ENCODE measurements around the gene DYNC1LI2. TPM values are rescaled to one million over a fixed set of nuclear protein-coding genes. Genes with fewer than 3 reads are reported as not detected.

DYNC1LI2 gene
- 49.0 and 53.5 TPM in 2 replicates for total RNA-seq

GRCh38 chr16:66751303-66751991 lies at the start of gene DYNC1LI2:
DYNC1LI2 (minus strand) TSS chr16:66751609; CDS start chr16:66751591, 18 bp downstream.

GRCh38 chr16:66696669-66697630 lies 54.5 kb downstream of the DYNC1LI2 start, which contains the start of gene CMTM4:
CMTM4 (minus strand) TSS chr16:66696743; CDS start chr16:66696525, 218 bp downstream.

Other genes starting within 250 kb of the DYNC1LI2 start
- 19.3 and 38.6 TPM in 2 replicates for gene TK2, start 201.5 kb downstream of the DYNC1LI2 start, total RNA-seq
- gene CKLF, start 199.0 kb downstream of the DYNC1LI2 start, total RNA-seq, result 87.5 and 135 TPM in 2 replicates
- gene CMTM1, start 185.2 kb downstream of the DYNC1LI2 start, total RNA-seq, result 0.35 and 2.0 TPM in 2 replicates
- not detected in 2 replicates for gene CMTM2, start 172.1 kb downstream of the DYNC1LI2 start, total RNA-seq
- gene CMTM3, start 146.9 kb downstream of the DYNC1LI2 start, total RNA-seq, result 57.2 and 73.2 TPM in 2 replicates
- 8.4 and 8.7 TPM in 2 replicates for gene CMTM4, start 54.9 kb downstream of the DYNC1LI2 start, total RNA-seq
- gene TERB1, start 50.0 kb upstream of the DYNC1LI2 start, total RNA-seq, result not detected in 2 replicates
- 68.0 and 76.9 TPM in 2 replicates for gene NAE1, start 79.4 kb upstream of the DYNC1LI2 start, total RNA-seq
- not detected in 2 replicates for gene CA7, start 92.8 kb upstream of the DYNC1LI2 start, total RNA-seq
- 5.3 and 10.1 TPM in 2 replicates for gene PDP2, start 128.9 kb upstream of the DYNC1LI2 start, total RNA-seq
- not detected in 2 replicates for gene CDH16, start 167.3 kb upstream of the DYNC1LI2 start, total RNA-seq
- 10.6 and 14.4 TPM in 2 replicates for gene RRAD, start 173.9 kb upstream of the DYNC1LI2 start, total RNA-seq
- 143 and 174 TPM in 2 replicates for gene CIAO2B, start 182.8 kb upstream of the DYNC1LI2 start, total RNA-seq
- gene CES2, start 183.9 kb upstream of the DYNC1LI2 start, total RNA-seq, result 17.9 and 22.5 TPM in 2 replicates
- gene CES3, start 209.7 kb upstream of the DYNC1LI2 start, total RNA-seq, result not detected in 2 replicates
- gene CES4A, start 237.0 kb upstream of the DYNC1LI2 start, total RNA-seq, result 2.5 and 3.2 TPM in 2 replicates